Omental fat pad (tissue), 4 donors: ENCODE measurements around the gene TTLL5. TPM values are rescaled to one million over a fixed set of nuclear protein-coding genes. Genes with fewer than 3 reads are reported as not detected.
A peak's percentile ranks its signal among the peaks of the same experiment; 100 is the strongest.

Experiments used
- ATAC-seq: fragments of 150-250 bp; one replicate; pipeline ENCODE4 v1.9.1; 2016; ENCODE audit warnings: mild to moderate bottlenecking, moderate library complexity; ENCODE audit not compliant: low FRiP score
- DNase-seq: peaks from one replicate; pipeline ENCODE4 v3.0.0-alpha.2; 2019; ENCODE audit warnings: low spot score
- total RNA-seq, 4 donors: library from RNA; depleted of rRNA; stranded (reverse); fragments of >200 nt; gene quantifications; one replicate each; pipeline ENCODE4 v1.1.0, GENCODE V29; 2016
- TF ChIP-seq, protein P1 (sequence below), 3 donors: fragments of 450-650 bp; IDR thresholded peaks; one replicate each; pipeline ENCODE4 v1.5.1; 2016 to 2017; ENCODE audit warnings: antibody characterized with exemption in 3 of 3, mild to moderate bottlenecking in 3 of 3, moderate library complexity in 2 of 3

The TTLL5 gene
- total RNA-seq, 4 donors from 2014 or later, result 17.3 to 28.2 (median 22.2) TPM

DNA sequence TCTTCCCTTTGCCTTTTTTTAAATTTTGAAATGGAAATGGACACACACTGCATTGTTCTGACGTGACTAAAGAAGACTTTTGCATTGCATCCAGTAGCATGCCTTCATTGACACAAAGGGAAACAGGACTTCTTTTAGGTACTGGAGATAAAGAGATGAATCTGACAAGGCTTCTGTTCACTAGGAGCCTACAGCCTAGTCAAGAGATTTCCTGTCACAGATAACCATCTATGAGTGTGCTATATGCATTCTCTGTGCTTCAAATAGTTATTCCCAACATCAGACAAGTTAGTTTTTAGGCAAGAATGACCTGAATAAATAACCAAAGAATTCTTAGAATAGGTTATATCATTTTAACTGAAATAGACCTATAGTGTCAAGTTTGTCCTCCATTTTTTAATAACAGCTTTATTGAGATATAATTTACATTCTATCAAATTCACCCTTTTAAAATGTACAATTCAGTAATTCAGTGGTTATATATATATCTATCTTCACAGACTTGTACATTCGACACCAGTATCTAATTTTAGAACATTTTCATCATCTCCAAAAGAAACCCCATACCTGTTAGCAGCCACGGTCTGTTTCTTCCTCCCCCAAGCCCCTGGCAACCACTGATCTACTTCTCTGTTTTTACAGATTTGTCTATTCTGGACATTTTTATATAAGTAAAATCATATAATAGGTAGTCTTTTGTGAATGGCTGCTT is 122.7 kb downstream of the TTLL5 start:
- ATAC-seq, result no peak
- TF ChIP-seq, protein P1, sequence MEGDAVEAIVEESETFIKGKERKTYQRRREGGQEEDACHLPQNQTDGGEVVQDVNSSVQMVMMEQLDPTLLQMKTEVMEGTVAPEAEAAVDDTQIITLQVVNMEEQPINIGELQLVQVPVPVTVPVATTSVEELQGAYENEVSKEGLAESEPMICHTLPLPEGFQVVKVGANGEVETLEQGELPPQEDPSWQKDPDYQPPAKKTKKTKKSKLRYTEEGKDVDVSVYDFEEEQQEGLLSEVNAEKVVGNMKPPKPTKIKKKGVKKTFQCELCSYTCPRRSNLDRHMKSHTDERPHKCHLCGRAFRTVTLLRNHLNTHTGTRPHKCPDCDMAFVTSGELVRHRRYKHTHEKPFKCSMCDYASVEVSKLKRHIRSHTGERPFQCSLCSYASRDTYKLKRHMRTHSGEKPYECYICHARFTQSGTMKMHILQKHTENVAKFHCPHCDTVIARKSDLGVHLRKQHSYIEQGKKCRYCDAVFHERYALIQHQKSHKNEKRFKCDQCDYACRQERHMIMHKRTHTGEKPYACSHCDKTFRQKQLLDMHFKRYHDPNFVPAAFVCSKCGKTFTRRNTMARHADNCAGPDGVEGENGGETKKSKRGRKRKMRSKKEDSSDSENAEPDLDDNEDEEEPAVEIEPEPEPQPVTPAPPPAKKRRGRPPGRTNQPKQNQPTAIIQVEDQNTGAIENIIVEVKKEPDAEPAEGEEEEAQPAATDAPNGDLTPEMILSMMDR (IDR thresholded peaks at IDR 0.05), result no peak
- DNase-seq, result no peak

DNA sequence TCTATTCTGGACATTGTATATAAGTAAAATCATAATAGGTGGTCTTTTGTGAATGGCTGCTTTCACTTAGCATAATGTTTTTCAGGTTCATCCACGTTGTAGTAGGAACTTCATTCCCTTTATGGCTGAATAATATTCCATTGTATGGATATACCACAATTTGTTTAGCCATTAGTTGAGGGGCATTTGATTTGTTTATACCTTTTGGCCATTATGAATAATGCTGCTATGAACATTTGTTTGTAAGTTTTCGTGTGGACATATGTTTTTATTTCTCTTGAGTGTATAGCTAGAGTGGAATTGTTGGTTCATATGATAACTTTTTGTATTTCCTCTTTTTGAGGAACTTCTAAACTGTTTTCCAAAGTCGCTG is 123.3 kb downstream of the TTLL5 start:
- DNase-seq, result no peak
- TF ChIP-seq, protein P1 (IDR thresholded peaks at IDR 0.05), result no peak
- ATAC-seq, result no peak

DNA sequence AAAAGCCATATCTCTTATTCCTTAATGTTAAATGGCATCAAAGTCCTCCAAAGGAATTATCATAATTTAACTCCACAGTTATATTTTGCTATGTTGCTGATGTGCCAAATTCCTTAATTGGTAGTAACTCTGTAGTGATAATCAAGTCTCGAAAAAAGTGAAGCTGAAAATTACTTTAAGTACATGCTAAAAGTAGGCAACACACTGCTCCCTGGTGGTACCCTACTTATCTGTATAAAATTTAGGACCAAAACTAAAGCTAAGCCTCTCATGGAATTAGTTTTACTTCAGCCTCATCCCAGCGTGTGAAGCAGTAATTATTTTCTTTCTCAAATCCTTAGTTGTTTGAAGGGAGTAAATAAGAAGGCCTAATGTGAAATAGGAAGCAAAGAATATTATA is 132.8 kb downstream of the TTLL5 start:
- TF ChIP-seq, protein P1 (IDR thresholded peaks at IDR 0.05), result no peak
- DNase-seq, result no peak
- ATAC-seq, result no peak

DNA sequence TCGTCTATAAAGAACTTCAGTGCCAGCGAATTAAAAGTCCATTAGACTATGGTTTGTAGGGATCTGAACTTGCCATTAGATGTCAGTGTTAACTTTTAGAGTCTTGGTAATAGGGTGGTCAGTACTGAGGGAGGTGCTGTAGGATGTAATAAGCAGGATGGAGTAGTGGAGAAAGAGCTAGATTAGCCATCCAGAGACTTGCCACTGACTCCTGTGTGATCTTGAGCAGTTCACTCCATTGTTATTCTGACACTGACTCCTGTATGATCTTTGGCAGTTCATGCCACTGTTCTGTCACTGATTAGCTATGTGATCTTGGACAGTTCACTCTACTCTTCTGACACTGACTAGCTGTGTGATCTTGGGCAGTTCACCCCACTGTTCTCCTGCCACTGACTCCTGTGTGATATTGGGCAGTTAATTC is 133.6 kb downstream of the TTLL5 start:
- DNase-seq (no peak), ATAC-seq (peak; percentile 89)
- TF ChIP-seq, protein P1 (IDR thresholded peaks at IDR 0.05), result no peak

DNA sequence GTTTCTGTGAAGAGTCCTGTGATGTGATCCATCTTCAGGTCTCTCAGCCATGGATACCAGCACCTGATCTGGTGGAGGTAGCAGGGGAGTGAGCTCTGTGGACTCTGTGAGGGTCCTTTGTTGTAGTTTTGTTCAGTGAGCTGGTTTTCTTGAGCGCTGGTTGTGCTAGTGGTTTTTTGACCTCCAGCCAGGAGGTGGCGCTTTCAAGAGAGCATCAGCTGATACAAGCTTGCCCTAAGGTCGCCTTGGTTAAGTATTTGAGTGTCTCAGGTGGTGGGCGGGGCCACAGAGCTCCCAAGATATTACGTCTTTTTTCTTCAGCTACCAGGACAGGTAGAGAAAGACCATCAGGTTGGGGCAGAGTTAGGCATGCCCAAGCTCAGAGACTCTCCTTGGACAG is 139.7 kb downstream of the TTLL5 start:
- no peak for DNase-seq
- TF ChIP-seq, protein P1 (IDR thresholded peaks at IDR 0.05), result no peak
- no peak for ATAC-seq

DNA sequence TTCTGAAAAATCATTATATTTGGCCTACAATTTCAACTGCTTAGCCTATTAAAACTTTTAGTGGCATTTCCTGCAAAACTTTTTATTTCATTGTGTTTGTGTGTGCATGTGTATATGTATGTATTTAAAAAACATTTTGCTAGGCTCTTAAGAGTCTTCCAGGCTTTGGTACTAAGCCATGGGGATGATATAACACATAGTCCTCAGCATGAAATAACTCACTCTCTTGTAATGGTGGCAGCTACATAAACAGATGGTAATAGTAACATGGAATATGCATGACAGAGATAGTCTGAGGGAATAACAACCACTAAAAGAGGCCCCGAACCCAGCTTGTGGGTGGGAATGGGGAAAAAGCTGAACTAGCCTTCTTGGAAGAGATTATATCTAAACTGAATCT is 141.4 kb downstream of the TTLL5 start:
- no peak for DNase-seq
- ATAC-seq, result no peak
- TF ChIP-seq, protein P1 (IDR thresholded peaks at IDR 0.05), result no peak

DNA sequence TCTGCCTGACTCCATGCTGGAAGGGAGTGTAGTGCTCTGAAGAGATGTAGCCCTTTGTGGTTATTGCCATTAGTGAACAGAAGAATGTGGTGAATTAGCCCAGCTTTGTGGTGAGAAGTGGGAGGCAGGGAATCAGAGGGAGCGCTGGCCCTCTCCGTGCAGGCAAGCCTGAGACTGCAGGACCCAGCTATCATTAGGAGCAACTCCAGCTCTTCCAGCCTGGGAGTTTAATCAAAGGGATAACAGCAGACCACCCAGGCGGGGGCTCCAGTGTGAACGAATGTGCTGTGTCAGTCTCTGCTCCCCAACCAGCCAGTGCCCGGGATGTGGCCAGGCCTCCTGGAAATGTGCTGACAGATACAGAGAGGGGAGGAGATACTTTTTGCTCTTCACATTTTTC is 142.7 kb downstream of the TTLL5 start:
- TF ChIP-seq, protein P1 (IDR thresholded peaks at IDR 0.05), result no peak
- ATAC-seq (peak; percentile 29), DNase-seq (no peak)
